ENCODE data around the gene TMEM130. TPM values are rescaled to one million over a fixed set of nuclear protein-coding genes. Genes with fewer than 3 reads are reported as not detected.

TMEM130 gene
- total RNA-seq, 4 donors from 2014 or later = 0.12 to 0.57 TPM; not detected in 2

- Histone ChIP-seq H3K27ac (peak within 1 kb of the TSS; percentile 91 to 98 (median 95)), H3K9me3 (no peaks in the 10 kb centered on the region), H3K36me3 (peaks cover 0 to 27% (median 8%) of the 10 kb centered on the region in 3 donors), H3K27me3 (peaks cover 0 to 6% (median 0%) of the 10 kb centered on the region in 4 donors), H3K4me3 (peak within 1 kb of the TSS; percentile 69 to 100 (median 96)), H3K4me1 (peaks cover 5 to 45% (median 13%) of the 10 kb centered on the region in 3 donors)
- 0% methylated on average over 51 of the region's 113 CpGs; no CpG with 5 or more reads in 1 of the 2 donors for WGBS, 2 donors
- no peak for DNase-seq
- TF ChIP-seq CTCF (IDR thresholded peaks at IDR 0.05) (peak; percentile 74 to 99 (median 89)), POLR2A (IDR thresholded peaks at IDR 0.05) (peak in 1 of 4 donors; percentile 26)
- intact Hi-C loops (cut with DNase I) = no loop called here
These were observed 8.8 kb upstream of the TMEM130 start, which contains the start of gene TRRAP for GRCh38 chr7:98878365-98879197. Gene TRRAP (plus strand): TSS chr7:98878532. CDS start chr7:98881151, 2,619 bp downstream.

- Histone ChIP-seq H3K4me1 (peaks cover 5 to 45% (median 13%) of the 10 kb centered on the region in 3 donors), H3K27ac (peak overlapping the region; percentile 91 to 98 (median 95)), H3K27me3 (peaks cover 0 to 6% (median 0%) of the 10 kb centered on the region in 4 donors), H3K36me3 (peaks cover 0 to 20% (median 8%) of the 10 kb centered on the region in 3 donors), H3K9me3 (no peaks in the 10 kb centered on the region), H3K4me3 (peak overlapping the region; percentile 69 to 100 (median 96))
- WGBS, 2 donors = 57 to 66% methylated on average over 2 to 6 of the region's 18 CpGs
- intact Hi-C loops (cut with DNase I) = no loop called here
- TF ChIP-seq POLR2A (IDR thresholded peaks at IDR 0.05) (no peak), CTCF (IDR thresholded peaks at IDR 0.05) (no peak)
- no peak for DNase-seq
These were observed 8.0 kb upstream of the TMEM130 start for GRCh38 chr7:98877692-98878364.

- no peak overlapping the region for H3K4me3 ChIP-seq
- H3K36me3 ChIP-seq = peaks cover 0 to 13% (median 2%) of the 10 kb centered on the region in 3 donors
- intact Hi-C loops (cut with DNase I) = no loop called here
- H3K4me1 ChIP-seq = peaks cover 5 to 41% (median 13%) of the 10 kb centered on the region in 3 donors
- WGBS, 2 donors = 88 to 90% methylated on average over 6 of the region's 6 CpGs
- H3K27ac ChIP-seq = no peak overlapping the region
- TF ChIP-seq CTCF (IDR thresholded peaks at IDR 0.05) = no peak
- no peak for TF ChIP-seq POLR2A (IDR thresholded peaks at IDR 0.05)
- H3K27me3 ChIP-seq = peaks cover 0 to 6% (median 0%) of the 10 kb centered on the region in 4 donors
- H3K9me3 ChIP-seq = no peaks in the 10 kb centered on the region
- no peak for DNase-seq
These were observed 7.3 kb upstream of the TMEM130 start for GRCh38 chr7:98877146-98877545.

GRCh38 chr7:98875501-98875900 is 5.7 kb upstream of the TMEM130 start:
- Histone ChIP-seq H3K27ac (no peak overlapping the region), H3K36me3 (no peaks in the 10 kb centered on the region), H3K4me1 (peaks cover 5 to 31% (median 13%) of the 10 kb centered on the region in 3 donors), H3K27me3 (peaks cover 0 to 21% (median 3%) of the 10 kb centered on the region in 4 donors), H3K4me3 (no peak overlapping the region), H3K9me3 (no peaks in the 10 kb centered on the region)
- no peak for DNase-seq
- 75 to 83% methylated on average over 5 to 6 of the region's 9 CpGs for WGBS, 2 donors
- no peak for TF ChIP-seq CTCF (IDR thresholded peaks at IDR 0.05)
- TF ChIP-seq POLR2A (IDR thresholded peaks at IDR 0.05) = no peak
- intact Hi-C loops (cut with DNase I) = no loop called here
